HG02588 (cell line): ENCODE data around the gene LPA.

ENCODE experiments used
- ATAC-seq: cut with Tn5 transposase; IDR thresholded peaks from one replicate; pipeline ENCODE4 v1.9.1; 2021; ENCODE audit warnings: mild to moderate bottlenecking, moderate library complexity; ENCODE audit not compliant: unreplicated experiment

The LPA gene

DNA sequence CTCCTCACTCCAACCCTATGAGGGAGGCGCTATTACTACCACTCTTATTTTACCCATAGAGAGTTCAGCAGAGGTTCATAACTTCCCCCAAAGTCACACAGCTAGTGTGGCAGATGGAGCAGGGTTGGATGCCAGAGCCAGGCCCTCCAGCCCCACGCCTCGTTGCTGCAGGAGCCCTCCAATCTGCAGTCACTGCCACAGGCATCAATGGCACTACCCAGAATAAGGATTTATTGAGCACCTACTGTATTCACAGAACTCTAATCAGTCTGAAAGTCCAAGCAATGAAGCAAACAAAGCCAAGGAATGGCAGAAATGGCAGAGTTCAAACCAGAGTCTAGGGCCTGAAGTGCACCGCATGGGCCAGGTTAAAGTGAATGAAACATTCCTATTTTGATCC lies 144.9 kb downstream of the LPA start:
- no peak for ATAC-seq

GRCh38 chr6:160513836-160514235 lies 150.2 kb downstream of the LPA start:
- no peak for ATAC-seq

DNA sequence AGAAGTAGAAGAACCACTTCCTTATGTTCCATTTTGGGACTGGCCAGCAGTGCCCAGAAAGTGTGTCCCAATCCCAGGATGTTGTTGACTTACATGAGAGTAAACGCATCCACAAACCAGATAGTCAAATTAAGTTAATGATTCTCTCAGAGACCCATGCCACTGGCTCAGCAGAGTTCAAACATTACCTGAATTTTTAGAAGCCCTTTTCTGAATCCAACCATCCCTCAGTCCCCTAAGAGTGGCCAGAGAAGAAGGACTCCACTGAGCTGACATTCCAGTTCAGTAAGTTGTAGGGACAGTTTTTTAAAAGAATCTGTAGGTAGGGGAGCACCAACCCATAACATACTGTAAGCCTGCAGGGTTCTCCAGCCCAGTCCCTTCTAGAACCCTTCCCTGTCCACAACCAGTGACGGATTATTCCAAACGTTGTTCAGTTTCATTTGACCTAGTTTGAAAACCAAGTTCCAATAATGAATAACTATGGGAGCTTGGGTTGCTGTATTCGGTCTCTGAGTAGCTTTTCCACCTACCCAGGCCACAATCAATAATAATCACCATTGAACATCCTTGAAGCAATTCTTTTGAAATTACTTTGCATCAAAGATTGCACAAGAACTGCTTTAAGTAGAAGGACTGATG lies 153.0 kb downstream of the LPA start:
- ATAC-seq = no peak

DNA sequence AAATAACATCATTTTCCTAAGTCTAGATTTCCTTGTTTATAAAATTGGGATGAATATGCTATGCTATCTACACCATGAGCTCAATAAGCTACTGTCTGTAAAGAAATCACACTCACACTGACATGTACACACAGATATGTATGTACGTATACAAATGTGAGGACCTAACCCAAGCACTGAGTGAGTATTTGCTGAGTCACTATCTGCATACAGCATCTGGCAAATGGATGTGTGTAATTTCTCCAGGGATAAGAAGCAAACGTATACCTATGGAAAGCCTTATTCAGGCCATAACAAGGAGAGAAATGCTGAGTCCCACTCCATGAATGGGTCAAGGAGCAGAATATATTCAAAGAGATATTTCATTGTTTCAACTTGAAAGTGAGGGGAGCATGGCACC lies 153.9 kb downstream of the LPA start:
- ATAC-seq = no peak

DNA sequence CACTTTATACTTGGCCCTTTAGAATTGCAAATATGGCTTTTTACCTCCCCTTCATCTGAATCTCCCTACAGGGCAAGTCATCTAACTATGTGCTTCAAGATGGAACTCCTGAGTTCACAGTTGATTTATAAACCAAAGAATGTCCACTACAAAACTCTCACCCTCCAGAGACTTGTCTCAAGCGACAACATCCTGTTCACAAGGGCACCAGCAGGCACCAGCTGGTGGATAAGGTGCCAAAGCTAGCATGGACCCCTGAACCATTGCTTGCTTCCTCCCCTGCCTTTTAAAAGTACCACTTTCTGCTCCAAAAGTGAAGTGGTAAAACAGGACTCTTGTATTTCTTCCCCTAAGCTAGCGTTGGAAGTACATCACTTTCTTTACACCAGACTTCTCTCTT lies 154.5 kb downstream of the LPA start:
- no peak for ATAC-seq

DNA sequence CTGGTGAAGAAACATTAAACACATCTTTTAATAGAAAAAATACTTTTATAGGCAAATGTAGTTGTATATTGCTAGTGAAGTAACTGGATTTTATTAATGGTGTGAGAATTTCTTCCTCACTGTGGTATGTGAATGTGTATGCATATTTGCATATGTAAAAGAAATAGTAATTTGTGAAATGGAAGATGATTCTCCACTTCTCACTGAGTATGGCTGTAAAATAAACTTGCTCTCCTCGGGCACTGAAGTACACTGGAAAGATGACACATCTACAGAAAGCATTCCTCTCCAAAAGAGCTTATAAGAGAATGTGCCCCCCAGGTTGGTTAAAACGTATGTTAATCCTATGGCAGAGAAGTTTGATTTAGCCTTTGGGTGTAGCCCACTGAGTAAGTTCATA lies 155.5 kb downstream of the LPA start:
- no peak for ATAC-seq

DNA sequence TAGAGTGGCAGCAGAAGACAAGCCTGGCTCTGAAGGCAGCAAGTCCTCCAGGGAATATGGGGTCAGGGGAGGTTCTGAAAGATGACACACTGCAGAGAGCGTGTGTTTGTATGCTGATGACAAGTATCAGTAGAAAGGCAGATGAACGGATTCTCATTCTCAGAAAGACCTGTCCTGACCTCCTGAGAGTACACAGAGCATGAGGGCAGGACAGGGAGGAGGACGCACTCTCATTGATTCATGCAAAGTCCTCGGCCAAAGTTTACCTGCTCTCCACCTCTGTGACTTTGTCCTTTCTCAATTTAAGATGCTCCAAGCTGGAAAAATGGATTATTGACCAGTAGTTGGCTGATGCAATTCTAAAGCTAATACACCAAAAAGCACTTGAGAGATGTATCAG lies 156.7 kb downstream of the LPA start:
- ATAC-seq = no peak

- no peak for ATAC-seq
Observed at GRCh38 chr6:160505970-160506369, 158.1 kb downstream of the LPA start.

DNA sequence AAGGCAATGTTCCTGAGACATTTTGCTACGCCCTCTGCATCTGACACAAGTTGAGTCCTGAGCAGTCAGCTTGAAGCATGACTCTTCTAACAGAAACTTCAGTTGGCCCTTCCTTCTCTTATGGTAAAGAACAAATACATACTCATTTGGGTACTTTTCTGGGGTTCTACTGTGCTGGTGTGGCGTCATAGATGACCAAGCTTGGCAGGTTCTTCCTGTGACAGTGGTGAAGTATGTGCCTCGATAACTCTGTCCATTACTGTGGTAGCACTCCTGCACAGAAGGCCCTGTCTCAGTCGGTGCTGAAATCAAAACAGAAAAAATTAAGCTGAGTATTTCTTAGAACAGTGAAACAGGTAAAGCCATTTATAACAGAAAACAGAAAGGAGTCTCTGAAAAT lies 163.4 kb downstream of the LPA start:
- ATAC-seq = no peak

DNA sequence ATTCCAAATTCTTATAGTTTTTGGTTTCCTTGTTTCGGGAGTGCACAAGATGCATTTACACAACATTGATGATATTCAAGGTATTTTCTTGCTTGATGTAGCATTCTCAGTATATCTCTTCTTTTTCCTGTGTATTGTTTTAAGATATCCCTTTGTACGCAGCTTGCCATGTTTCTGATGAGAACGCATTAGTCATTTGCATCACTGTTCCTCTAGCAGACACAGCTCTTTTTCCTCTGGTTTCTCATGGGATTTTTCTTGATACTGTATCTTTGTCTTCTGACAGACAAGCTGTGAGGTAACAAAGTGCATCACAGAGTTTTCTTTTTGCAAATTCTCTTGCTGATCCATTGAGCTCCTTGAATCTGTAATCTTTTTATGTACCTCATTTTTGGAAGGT lies 169.5 kb downstream of the LPA start:
- ATAC-seq = no peak

GRCh38 chr6:160489091-160489490 lies 175.0 kb downstream of the LPA start:
- no peak for ATAC-seq

GRCh38 chr6:160487116-160487515 lies 177.0 kb downstream of the LPA start:
- no peak for ATAC-seq
